Ovary (tissue), 9 donors: Measurements from ENCODE around the gene ERCC6. TPM values are rescaled to one million over a fixed set of nuclear protein-coding genes. Genes with fewer than 3 reads are reported as not detected.

Experiments used
- DNase-seq, 5 donors: peaks; one replicate each; pipeline ENCODE4 v3.0.0-alpha.2; 2019 to 2020
- H3K27ac ChIP-seq, 2 donors: fragments of 200-600 bp; one replicate each; pipeline versions ENCODE4 v1.5.1 to v1.8.0; 2019 to 2022
- H3K27me3 ChIP-seq: fragments of 200-600 bp; one replicate; pipeline ENCODE4 v1.8.0; 2022
- H3K36me3 ChIP-seq: fragments of 200-600 bp; sonication (generic); one replicate; pipeline ENCODE4 v1.5.1; 2019
- H3K4me1 ChIP-seq: one replicate; pipeline ENCODE4 v1.8.1; 2013; ENCODE audit warnings: mild to moderate bottlenecking, moderate library complexity; ENCODE audit not compliant: insufficient read depth
- H3K4me3 ChIP-seq: fragments of 200-600 bp; sonication (generic); one replicate; pipeline ENCODE4 v1.5.1; 2017
- H3K9me3 ChIP-seq, 2 donors: fragments of 200-600 bp in 1 of 2; sonication (generic) in 1 of 2; one replicate each; pipeline versions ENCODE4 v1.5.1 to v1.8.1; 2013 to 2019; ENCODE audit warnings: mild to moderate bottlenecking in 1 of 2, moderate library complexity in 1 of 2
- EP300 ChIP-seq: sonication (generic); formaldehyde crosslinking; IDR thresholded peaks from one replicate; pipeline ENCODE4 v1.6.1; 2017; ENCODE audit warnings: antibody characterized with exemption
- POLR2A ChIP-seq: fragments of 450-650 bp; IDR thresholded peaks from one replicate; pipeline ENCODE4 v1.6.1; 2017; ENCODE audit warnings: antibody characterized with exemption, mild to moderate bottlenecking, moderate library complexity
- WGBS, 3 donors: extraction: QIAGEN DNeasy Blood & Tissue Kit in 1 of 3; methylation state at CpG; one replicate each; pipeline versions ENCODE4 v1.1.5 to v1.1.7; 2013 to 2017; 5-methylcytosine and 5-hydroxymethylcytosine counted together
- intact Hi-C, 4 donors: fragments of 100-400 bp; cut with DNase I; formaldehyde crosslinking; loops; one replicate each; pipeline versions ENCODE4 v1.11.0 to v1.15.1; 2022 to 2023
- polyA plus RNA-seq, 2 donors: library from polyadenylated mRNA; stranded (reverse); fragments of 200-250 nt in 1 of 2; fragments of 350-450 nt in 1 of 2; fragmentation: Illumina TruSeq in 1 of 2; extraction: RNeasy Lipid Tissue Mini Kit (QIAGEN cat#74804) in 1 of 2; gene quantifications; one replicate each; pipeline ENCODE4 v1.2.3, GENCODE V29; 2013 to 2014
- total RNA-seq, 7 donors: library from RNA; depleted of rRNA in 2 of 7; stranded (reverse); fragments of >200 nt in 2 of 7; fragmentation: NEBNext Ultra II Directional in 3 of 7; extraction: Animal tissue kit (Norgen Biotek cat#: 25700) in 3 of 7; gene quantifications; one replicate each; pipeline versions ENCODE4 v1.1.0 to v1.2.4, GENCODE V29; 2016 to 2023
- TF ChIP-seq, protein P1 (sequence below), 3 donors: fragments of 450-650 bp in 2 of 3; fragments of 200-600 bp in 1 of 3; IDR thresholded peaks; one replicate each; pipeline versions ENCODE4 v1.5.1 to v1.8.0; 2016 to 2022; ENCODE audit warnings: antibody characterized with exemption in 3 of 3, mild to moderate bottlenecking in 1 of 3
- donor health status: DM: no; HTN: no; CAD: no; lungs with moderate emphysema.
- donor health status: DM: no; HTN: no; CAD: no.
- donor health status: Bipolar disorder and iron deficiency.
- donor health status: DM: yes; HTN: yes; CAD: no.
- donor health status: DM: no; HTN: no; CAD: no.
- donor health status: DM: yes; HTN: yes; CAD: no.

ERCC6 gene
- total and polyA plus RNA-seq, 9 donors = 6.8 to 24.1 (median 19.2) TPM

- 64 to 78% (median 76%) methylated on average over 1 of the region's 1 CpG for WGBS, 3 donors
- H3K9me3 ChIP-seq = no peaks in the 10 kb centered on the region
- TF ChIP-seq, protein P1, sequence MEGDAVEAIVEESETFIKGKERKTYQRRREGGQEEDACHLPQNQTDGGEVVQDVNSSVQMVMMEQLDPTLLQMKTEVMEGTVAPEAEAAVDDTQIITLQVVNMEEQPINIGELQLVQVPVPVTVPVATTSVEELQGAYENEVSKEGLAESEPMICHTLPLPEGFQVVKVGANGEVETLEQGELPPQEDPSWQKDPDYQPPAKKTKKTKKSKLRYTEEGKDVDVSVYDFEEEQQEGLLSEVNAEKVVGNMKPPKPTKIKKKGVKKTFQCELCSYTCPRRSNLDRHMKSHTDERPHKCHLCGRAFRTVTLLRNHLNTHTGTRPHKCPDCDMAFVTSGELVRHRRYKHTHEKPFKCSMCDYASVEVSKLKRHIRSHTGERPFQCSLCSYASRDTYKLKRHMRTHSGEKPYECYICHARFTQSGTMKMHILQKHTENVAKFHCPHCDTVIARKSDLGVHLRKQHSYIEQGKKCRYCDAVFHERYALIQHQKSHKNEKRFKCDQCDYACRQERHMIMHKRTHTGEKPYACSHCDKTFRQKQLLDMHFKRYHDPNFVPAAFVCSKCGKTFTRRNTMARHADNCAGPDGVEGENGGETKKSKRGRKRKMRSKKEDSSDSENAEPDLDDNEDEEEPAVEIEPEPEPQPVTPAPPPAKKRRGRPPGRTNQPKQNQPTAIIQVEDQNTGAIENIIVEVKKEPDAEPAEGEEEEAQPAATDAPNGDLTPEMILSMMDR (IDR thresholded peaks at IDR 0.05) = no peak
- TF ChIP-seq POLR2A = no peak
- no peak for TF ChIP-seq EP300
- H3K27me3 ChIP-seq = no peaks in the 10 kb centered on the region
- no peak overlapping the region for H3K27ac ChIP-seq
- no peak overlapping the region for H3K4me3 ChIP-seq
- no peak for DNase-seq
- H3K36me3 ChIP-seq = no peaks in the 10 kb centered on the region
- H3K4me1 ChIP-seq = no peaks in the 10 kb centered on the region
- intact Hi-C loops = no loop called here
Measured at GRCh38 chr10:49562893-49563292, 24.0 kb upstream of the ERCC6 start.

GRCh38 chr10:49560526-49560925, 21.6 kb upstream of the ERCC6 start:
- intact Hi-C loops = no loop called here
- Histone ChIP-seq H3K27me3 (no peaks in the 10 kb centered on the region), H3K9me3 (no peaks in the 10 kb centered on the region), H3K4me1 (no peaks in the 10 kb centered on the region), H3K36me3 (no peaks in the 10 kb centered on the region), H3K27ac (no peak overlapping the region), H3K4me3 (no peak overlapping the region)
- 23 to 31% (median 27%) methylated on average over 2 of the region's 2 CpGs for WGBS, 3 donors
- TF ChIP-seq POLR2A (no peak), EP300 (no peak)
- TF ChIP-seq, protein P1 (IDR thresholded peaks at IDR 0.05) = no peak
- no peak for DNase-seq

DNA sequence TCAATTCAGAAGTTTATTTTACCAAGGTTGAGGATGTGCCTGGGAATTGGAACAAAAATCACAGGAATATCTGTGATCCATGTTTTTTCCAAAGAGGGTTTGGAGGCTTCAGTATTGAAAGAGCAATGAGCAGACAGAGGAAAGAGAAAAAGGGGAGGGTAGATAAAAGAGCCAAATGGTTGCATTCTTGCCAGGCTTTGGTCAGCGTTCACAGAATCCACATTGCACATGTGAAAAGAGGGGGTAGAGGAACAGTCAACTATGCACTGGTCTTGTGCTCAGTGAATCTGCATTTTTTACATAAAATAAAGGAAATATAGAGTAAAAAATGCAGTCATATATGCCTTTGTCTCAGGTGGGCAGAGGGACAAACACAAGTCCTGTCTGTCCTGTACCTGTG, 20.6 kb upstream of the ERCC6 start:
- intact Hi-C loops = no loop called here
- no peak overlapping the region for H3K27ac ChIP-seq
- TF ChIP-seq EP300 (no peak), POLR2A (no peak)
- TF ChIP-seq, protein P1 (IDR thresholded peaks at IDR 0.05) = no peak

DNA sequence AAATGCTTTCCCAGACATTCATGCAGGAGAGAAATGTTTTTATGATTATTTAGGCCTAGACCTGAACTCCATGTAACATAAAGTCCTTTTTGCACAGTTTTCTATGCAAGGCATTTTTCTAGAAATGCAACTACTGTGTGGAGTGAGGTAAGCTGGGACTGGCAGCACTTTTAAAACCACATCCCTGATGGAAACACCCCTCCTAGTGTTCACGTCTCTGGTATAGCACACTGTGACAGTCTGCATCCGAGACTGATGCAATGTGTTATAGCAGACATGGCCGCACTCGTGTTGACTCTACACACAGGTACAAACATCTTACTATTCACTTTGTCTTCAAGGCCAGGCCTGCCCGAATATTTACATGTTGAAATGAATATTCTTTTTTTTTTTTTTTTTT, 19.3 kb upstream of the ERCC6 start:
- H3K4me3 ChIP-seq = no peak overlapping the region

More for the DNA sequence above, 20.6 kb upstream of the ERCC6 start:
- no peak for DNase-seq
- Histone ChIP-seq H3K36me3 (no peaks in the 10 kb centered on the region), H3K9me3 (no peaks in the 10 kb centered on the region), H3K4me3 (no peak overlapping the region), H3K4me1 (no peaks in the 10 kb centered on the region), H3K27me3 (no peaks in the 10 kb centered on the region)
- whole genome bisulfite sequencing, 3 donors = 0 to 2% (median 2%) methylated on average over 1 of the region's 1 CpG

More for the DNA sequence above, 19.3 kb upstream of the ERCC6 start:
- no peaks in the 10 kb centered on the region for H3K4me1 ChIP-seq
- 70 to 86% (median 70%) methylated on average over 5 of the region's 5 CpGs for WGBS, 3 donors
- no peak for DNase-seq
- no peak for TF ChIP-seq EP300
- TF ChIP-seq, protein P1 (IDR thresholded peaks at IDR 0.05) = no peak
- no peak for TF ChIP-seq POLR2A
- no peak overlapping the region for H3K27ac ChIP-seq
- H3K36me3 ChIP-seq = no peaks in the 10 kb centered on the region
- H3K27me3 ChIP-seq = no peaks in the 10 kb centered on the region
- no peaks in the 10 kb centered on the region for H3K9me3 ChIP-seq
- intact Hi-C loops = no loop called here
